GM23248 (cell line): Measurements from ENCODE around the gene UGT3A1.

Experiments used
- EZH2 ChIP-seq: fragments of 200-600 bp; sonication (generic); IDR thresholded peaks from 2 replicates; pipeline ENCODE4 v1.6.1; 2018; ENCODE audit warnings: antibody characterized with exemption, mild to moderate bottlenecking; ENCODE audit not compliant: insufficient read depth, poor library complexity, severe bottlenecking
- EZH2phosphoT487 ChIP-seq: fragments of 200-600 bp; sonication (generic); IDR thresholded peaks from 2 replicates; pipeline ENCODE4 v1.6.1; 2018; ENCODE audit warnings: antibody characterized with exemption, moderate library complexity, mild to moderate bottlenecking, low read depth; ENCODE audit not compliant: insufficient read depth

DNA sequence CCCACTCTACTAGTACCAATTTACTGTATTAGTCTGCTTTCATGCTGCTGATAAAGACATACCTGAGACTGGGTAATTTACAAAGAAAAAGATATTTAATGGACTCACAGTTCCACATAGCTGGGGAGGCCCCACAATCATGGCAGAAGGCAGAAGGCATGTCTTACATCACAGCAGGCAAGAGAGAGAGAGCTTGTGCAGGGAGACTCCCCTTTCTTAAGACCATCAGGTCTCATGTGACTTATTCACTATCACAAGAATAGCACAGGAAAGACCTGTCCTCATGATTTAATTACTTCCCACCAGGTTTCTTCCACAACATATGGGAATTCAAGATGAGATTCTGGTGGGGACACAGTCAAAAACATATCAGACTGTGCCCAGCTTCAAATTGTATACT lies 11.5 kb downstream of the UGT3A1 start:
- TF ChIP-seq EZH2 (no peak), EZH2phosphoT487 (no peak)
